ENCODE measurements around the gene ZNF764.
"Not testable (repeated sequence)": the region's sequence is repeated elsewhere in the genome, so short reads cannot be mapped to it uniquely, and the experiment has no call there.

Gene ZNF764

DNA sequence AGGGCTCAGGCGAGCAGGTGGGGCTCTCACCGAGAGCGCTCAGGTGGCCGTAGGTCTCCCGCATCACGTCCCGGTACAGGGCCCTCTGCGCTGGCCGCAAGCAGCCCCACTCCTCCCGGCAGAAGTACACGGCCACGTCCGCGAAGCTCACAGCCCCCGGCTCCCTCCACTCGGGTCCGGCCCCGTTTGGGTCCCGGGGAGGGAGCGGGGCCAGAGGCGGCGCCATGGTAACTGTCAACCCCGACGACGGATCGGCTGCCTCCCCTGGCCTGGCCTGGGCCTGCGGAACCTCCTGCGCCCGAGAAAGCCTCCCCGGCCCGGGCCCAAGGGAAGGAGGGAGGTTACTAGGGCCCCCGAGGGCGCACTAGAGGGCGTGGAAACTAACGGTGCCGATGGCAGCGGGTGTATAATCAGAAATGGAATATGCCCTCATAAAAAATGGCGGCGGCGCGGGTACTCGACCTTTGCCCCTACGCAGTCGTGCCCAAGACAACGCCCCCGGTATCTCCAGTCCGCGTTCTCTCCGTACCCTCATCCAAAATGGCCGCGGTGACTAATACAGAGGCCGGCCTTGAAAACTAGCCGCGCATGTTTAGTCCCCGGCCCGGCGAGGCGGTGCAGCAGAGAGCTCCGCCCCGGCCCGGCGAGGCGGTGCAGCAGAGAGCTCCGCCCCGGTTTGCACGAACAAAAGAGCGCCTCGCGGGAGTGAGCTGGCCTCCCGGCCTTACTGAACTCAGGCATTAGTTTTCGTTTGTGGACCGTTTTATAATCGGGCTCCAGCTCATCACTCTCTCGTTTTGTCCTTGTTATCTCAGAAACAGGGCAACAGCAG lies at the start of gene ZNF764:
TSS of gene ZNF764 (minus strand) at position 418 of the 832 bp plus-strand sequence. CDS start at position 226, 192 bp downstream.
- peak; percentile 97 for DNase-seq

DNA sequence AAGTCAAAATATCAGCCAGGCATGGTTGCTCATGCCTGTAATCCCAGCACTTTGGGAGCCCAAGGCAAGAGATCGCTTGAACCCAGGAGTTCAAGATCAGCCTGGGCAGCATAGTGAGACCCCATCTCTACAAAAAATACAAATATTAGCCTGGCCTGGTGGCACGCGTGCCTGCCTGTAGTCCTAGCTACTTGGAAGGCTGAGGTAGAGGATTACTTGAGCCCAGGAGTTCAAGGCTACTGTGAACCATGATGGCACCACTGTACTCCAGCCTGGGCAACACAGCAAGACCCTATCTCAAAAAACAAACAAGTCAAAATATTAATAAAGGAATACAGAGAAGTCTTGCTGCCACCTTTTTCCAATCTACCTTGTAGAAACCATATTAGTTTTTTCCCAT lies 47.8 kb upstream of the ZNF764 start:
- DNase-seq, result no peak

DNA sequence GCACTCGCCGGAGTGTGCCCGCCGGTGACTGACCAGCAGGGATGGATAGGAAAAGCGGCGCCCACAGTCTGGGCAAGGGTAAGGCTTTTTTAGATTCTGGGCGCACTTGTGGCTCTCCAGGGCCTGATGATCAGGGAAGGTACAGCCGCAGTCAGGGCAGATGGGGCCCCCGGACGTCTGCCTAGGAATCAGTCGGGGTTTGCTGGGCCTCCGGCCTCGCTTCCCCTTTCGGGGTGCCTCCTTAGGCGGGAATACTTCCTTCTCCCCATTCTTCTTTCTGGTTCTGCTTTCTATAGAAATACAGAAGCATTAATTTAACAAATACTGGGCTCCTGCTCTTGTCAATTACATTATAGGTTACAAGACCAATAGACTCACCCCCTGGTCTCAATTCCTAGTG lies 47.0 kb upstream of the ZNF764 start:
- DNase-seq, result no peak

DNA sequence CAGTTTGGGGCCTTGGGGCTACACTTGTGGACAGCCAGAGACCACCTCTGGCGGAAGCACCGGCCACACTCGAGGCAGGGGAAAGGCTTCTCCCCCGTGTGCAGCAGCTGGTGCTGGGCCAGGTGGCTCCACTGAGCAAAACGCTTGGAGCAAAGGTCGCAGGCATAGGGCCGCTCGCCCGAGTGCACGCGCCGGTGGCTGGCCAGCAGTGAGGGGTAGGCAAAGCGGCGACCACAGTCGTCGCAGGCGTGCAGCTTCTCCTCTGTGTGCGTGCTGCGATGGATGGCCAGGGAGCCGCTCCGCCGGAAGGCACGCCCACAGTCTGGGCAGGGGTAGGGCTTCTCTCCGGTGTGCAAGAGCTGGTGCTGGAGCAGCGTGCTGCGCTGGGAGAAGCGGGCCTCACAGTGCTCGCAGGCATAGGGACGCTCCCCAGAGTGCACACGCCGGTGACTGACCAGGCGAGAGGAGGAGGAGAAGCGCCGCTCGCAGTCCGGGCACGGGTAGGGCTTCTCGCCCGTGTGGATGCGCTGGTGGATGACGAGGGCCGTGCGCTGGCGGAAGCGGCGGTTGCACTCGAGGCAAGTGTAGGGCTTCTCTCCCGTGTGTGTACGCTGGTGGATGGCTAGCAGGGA lies 46.3 kb upstream of the ZNF764 start:
- no peak for DNase-seq

DNA sequence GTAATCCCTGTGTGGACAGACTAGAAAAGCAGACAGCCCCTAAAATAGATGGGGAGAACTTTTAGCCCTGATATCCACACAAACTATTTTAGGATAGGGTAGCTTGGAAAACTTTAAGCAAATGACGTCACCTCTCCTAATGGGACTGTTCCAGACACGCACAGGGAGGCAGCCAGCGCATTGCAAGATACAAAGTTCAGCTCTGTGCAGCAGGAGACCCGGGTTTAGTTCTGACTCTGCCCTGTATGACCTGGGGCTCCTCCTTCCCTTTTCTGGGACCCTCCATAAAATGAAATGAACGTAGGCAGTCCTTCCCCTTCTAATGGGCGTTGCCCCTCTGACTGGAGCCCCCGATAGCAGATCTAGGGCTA lies 45.8 kb upstream of the ZNF764 start:
- no peak for DNase-seq

DNA sequence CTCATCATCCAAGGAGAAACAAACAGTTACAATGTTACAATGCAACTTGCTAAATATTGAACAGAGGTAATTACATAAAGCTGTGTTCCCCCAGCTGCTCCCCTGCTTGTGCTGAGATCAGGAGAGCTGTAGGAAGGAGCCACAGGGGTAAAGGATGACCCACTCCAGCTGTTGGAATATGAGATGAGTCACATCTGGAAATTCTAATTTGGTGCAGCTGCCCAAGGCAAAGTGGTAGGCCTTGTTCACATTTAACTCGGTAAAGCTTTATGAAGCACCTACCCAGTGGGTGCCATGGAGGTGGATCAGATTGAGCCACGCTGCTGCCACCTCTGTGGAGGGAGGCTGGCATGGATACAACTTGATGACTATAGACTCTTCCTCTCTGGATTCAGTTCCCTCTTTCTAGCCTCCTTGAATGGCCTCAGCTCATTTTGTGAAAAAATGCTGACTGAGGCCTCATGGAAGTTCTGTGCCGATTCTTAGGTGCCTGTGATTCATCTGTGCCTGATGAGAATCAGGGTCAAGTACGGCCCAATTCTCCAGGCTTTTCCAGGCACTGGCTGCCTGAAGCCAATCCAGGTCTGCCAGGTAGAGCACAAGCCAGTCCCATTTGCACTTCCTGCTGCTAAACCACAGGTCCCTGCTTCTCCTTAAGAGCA lies 44.6 kb upstream of the ZNF764 start:
- DNase-seq, result no peak

DNA sequence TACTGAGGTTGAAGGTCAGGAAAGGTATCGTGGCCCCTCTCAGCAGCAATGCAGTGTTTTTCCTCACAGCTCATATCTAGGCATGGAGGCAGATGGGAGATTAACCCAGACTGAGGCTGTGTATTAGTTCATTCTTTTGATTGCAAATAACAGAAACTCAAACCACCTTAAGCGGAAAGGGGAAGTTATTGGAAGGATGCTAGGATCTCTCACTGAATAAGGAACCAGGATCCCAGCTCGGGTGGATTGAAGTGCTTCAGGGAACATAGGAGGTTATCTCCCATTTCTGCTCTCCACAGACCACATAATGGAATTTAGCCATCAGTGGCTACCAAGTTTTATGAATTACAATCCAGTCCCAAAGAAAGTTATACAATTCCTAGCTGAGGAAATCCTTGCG lies 43.8 kb upstream of the ZNF764 start:
- DNase-seq, result no peak

DNA sequence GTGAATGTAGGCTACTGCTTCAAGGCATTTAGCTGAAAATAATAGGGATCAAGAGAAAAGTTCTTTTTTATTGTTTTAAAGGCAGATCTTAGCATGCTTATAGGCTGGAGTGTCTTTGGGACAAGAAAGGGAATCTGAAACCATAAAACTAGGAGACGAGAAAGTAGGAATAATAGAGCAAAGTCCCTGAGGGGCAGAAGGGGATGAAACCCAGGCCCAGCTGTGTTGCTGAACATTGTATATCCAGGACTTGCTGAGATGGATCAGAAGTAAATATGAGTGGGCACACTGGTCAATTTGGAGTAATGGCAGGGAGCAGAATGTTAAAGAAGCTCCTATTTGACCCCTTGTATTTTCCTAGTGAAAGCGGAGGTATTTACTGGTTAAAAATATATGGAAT lies 42.8 kb upstream of the ZNF764 start:
- DNase-seq, result no peak

DNA sequence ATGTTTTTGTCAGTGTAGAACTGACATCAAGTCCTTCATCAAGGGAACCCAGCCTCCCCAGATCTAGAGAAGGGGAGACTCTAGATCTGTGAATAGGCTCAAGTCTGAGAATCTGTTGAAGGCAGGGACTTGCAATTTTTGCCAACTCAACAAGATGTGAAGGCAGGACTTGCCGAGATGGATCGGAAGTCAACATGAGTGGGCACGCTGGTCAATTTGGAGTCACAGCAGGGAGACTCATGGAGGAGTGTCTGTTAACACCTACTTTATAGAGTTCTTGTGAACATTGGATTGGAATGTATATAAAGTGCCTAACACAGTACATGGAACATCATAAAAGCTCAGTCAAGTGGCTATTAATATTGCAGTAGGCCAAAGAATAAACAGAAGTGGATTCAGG lies 42.0 kb upstream of the ZNF764 start:
- DNase-seq, result no peak

DNA sequence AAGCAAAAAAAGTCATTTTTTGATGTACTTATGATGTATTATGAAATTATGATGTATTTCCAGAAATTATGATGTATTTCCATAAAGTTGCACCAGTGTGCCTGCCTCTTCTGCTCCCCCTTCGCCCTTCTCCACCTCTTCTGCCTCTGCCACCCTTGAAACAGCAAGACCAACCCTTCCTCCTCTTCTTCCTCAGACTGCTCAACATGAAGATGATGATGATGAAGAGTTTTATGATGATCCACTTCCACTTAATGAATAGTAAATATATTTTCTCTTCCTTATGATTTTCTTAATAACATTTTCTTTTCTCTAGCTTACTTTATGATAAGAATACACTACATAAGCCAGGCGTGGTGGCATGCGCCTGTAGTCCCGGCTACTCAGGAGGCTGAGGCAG lies 34.7 kb upstream of the ZNF764 start:
- no peak for DNase-seq

DNA sequence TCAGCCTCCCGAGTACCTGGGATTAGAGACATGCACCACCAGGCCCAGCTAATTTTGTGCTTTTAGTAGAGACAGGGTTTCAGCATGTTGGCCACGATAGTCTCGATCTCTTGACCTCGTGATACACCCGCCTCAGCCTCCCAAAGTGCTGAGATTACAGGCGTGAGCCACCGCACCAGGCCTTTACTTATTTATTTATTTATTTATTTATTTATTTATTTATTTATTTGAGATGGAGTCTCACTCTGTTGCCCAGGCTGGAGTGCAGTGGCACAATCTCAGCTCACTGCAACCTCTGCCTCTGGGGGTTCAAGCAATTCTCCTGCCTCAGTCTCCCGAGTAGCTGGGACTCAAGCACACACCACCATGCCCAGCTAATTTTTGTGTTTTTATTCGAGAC lies 32.7 kb upstream of the ZNF764 start:
- not testable (repeated sequence) for DNase-seq

DNA sequence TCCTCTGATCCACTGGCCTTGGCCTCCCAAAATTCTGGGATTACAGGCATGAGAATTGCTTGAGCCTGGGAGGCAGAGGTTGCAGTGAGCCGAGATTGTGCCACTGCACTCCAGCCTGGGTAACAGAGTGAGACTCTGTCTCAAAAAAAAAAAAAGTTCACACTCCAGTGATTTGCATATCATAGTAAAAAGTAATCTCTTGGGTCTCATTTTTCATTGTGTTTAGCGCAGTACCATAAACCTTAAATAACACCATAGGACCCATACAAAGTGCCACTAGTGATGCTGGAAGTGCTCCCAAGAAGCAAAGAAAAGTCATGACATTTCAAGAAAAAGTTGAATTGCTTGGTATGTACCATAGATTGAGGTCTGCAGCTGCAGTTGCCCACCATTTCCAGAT lies 31.4 kb upstream of the ZNF764 start:
- DNase-seq, result not testable (repeated sequence)

DNA sequence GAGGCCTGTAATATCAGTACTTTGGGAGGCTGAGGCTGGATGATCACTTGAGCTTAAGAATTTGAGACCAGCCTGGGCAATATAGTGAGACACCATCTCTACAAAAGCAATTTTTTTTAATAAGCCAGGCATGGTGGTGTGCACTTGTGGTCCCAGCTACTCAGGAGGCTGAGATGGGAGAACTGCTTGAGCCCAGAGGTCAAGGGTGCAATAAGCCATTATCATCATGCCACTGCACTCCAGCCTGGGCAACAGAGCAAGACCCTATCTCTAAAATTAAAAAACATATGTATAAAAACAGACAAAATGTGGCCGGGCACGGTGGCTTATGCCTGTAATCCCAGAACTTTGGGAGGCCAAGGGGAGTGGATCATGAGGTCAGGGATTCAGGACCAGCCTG lies 30.5 kb upstream of the ZNF764 start:
- DNase-seq, result no peak

DNA sequence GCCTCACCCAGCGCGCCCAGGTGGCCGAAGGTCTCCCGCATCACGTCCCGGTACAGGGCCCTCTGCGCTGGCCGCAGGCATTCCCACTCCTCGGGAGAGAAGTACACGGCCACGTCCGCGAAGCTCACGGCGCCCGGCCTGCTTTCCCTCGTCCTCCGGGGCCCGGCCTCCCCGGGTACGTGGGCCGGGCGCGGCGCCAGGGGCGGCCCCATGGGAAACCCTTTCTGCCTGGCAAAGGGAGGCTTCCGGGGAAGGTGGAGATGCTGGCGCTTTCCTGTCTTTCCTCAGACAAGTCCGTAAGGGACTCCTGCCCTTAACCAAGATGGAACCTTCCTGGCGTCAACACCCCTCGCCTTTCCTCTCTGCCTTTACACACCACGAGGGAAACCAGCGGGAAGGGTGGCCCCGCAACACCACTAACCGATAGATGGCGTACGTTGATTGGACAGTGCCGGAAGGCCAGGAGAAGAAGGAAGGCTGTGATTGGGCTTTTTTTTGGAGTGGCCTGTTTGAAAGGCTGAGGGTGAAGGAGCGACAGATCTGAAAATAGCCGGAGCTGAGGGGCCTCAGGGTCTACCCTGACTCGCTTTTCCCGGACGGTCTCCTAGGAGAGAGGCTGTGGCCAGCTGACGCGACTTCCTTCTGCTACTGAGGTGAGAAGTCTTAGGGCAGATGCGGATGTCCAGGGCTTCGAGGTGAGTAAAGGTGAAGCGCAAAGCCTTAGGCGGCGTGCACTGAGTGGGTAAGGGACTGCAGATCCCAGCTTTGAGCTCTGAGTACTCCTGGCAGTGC lies 27.4 kb upstream of the ZNF764 start, which contains the start of gene ZNF785:
TSS of gene ZNF785 (minus strand) at position 298 of the 792 bp plus-strand sequence. CDS start at position 212, 86 bp downstream.
- peak; percentile 92 for DNase-seq

DNA sequence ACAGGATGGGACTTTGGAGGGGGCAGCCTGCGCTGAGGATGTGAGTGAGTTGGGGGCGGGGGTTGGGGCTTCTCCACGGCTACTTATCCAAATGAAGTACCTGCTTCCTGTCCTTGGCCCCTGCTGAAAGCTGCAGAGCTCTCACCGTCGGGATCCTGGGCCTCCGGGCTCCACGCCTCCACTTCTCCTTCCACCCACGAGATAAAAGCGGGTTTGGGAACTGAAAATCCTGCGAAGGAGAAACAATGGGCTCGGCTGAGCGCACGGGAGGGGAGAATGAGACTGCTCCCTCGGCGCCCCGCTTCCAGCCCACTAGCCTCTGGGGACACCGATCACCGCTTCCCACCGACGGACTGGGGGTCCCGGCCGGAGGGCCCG lies 26.8 kb upstream of the ZNF764 start:
- no peak for DNase-seq

DNA sequence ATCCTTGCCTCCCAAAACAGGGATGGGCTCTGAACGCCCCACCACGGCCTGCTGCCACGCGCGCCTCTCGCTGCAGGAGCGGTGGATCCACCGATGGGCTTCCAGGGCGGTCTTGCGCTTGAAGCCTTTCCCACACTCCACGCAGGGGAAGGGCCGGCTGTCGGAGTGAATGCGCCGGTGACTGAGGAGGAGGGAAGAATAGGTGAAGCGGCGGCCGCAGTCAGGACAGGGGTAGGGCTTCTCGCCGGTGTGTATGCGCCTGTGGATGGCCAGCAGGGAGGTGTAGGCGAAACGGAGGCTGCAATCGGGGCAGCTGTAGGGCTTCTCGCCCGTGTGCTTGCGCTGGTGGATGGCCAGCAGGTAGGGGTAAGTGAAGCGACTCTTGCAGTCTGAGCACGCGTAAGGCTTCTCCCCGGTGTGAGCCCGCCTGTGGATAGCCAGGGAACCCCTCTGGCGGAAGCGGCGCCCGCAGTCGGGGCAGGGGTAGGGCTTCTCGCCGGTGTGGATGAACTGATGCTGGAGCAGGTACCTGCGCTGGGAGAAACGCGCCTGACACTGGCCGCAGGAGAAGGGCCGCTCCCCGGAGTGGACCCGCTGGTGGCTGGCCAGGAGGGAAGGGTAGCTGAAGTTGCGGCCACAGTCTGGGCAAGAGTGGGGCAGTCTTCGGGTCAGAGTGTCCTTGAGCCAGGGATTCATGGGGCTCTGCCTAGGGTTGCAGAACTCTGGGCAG lies 24.6 kb upstream of the ZNF764 start:
- DNase-seq, result no peak

DNA sequence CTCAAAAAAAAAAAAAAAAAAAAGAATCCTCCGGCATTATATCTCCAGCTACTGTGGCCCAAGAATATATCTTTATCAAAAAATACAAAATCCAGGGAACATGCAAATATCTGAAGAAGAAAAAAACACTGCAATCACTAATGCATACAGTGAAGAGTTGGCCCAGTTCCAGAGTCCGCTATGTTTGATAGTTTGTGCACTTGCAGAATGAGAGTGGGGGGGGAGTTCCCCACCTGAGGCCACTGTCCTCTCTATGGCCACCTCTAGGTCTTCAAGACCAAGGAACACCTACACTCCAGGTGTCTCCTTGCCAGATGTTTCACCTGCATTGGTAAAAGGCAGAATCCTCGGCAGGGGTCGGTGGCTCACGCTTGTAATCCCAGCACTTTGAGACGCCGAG lies 23.3 kb upstream of the ZNF764 start:
- DNase-seq, result no peak

DNA sequence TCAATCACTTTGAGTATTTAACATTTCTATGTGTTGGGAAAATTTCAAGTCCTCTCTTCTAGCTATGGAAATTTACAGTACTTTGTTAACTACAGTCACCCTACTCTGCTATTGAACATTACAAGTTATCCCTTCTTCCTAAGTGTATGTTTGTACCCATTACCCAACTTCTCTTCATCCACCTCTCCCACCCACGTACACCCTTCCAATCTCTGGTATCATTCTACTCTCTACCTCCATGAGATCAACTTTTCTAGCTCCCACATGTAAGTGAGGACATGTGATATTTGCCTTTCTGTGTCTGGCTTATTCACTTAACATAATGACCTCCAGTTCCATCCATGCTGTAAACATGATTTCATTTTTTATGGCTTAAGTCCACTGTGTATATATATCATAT lies 16.5 kb upstream of the ZNF764 start:
- no peak for DNase-seq

DNA sequence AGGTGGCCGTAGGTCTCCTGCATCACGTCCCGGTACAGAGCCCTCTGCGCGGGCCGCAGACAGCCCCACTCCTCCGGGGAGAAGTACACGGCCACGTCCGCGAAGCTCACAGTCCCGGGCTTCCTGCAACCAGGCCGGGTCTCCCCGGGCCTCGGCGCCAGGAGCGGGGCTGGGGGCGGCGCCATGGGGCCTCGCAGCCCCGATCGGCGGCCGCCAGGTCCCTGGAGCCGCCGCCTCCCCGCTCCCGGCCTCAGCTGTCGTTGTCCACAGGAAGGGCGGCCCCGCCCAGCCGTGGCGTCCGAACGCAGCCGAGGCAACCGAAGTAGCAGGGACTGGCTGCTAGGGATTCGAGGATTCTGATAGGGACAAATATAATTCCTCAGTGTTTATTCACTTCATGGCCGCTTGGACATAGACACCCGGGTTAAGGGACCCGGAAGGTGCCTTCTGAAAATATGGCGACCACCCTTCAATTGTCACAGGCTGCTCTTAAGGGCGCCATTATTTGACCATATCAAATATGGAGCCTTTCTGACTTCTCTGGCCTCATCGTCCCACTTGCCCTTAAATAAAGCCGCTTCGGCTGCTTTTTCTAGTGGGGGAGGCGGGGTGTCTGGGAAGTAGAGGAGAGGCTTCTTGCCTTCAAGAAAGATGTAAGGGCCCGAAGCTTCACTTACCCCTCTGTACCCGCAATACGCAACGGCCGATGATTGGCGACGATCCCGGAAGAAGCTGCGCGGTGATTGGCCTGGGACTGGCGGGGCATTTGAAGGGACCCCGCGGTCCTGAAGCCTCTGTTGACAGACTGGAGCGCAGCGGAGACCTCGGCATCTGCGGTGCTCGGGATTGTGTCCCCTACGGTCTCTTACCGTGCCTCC lies 13.5 kb upstream of the ZNF764 start, which contains the start of gene ZNF688:
TSS of gene ZNF688 (minus strand) at position 270 of the 878 bp plus-strand sequence. CDS start at position 185, 85 bp downstream.
- DNase-seq, result peak; percentile 93

DNA sequence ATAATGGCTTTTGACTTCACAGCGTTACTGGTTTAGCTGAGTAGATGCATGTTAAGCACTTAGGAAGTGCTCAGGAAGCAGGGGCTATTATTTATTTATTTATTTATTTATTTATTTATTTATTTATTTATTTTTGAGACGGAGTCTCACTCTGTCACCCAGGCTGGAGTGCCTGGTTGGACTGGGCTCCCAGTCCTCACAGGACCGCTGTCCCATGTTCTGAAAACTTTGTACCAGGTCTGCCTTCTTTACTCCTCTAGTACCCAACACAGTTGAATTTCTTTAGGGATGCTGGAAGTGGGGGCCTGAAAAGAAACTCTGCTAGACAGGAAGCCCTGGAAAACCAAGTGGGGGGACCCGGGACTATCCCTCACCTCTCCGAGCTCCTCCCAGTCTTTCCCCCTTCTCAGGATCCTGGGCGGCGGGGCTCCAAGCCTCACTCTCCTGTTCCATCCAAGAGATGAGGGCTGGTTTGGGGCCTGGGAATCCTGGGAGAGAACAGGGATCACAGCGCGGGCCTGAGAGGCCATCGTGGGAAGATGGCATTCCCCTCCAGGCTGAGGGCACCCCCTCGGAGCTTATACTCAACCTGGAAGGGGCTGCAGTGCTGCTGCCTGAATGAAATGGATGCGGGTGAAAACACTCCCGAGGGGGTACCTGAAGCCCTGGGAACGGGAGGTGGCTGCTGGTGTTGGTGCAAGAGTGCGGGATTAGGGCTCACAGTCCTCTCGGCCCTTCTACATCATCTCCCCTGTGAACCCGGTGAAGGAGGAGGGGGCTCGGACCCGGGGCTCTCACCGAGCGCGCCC lies 12.7 kb upstream of the ZNF764 start:
- no peak for DNase-seq
